IMR-90 (cell line): ENCODE data around the gene ZBTB26.

Experiments
- BHLHE40 ChIP-seq: fragments of 150-350 bp; IDR thresholded peaks from 2 replicates; pipeline ENCODE4 v1.6.1; 2016; ENCODE audit warnings: mild to moderate bottlenecking, low read depth, low read length
- CEBPB ChIP-seq: IDR thresholded peaks from 2 replicates; pipeline ENCODE4 v1.6.1; 2012; ENCODE audit warnings: low read depth, low read length, improper control_type of control experiment
- CHD1 ChIP-seq: IDR thresholded peaks from 2 replicates; pipeline ENCODE4 v1.6.1; 2012; ENCODE audit warnings: low read depth, low read length, improper control_type of control experiment
- FOS ChIP-seq: fragments of 150-350 bp; IDR thresholded peaks from 2 replicates; pipeline ENCODE4 v1.6.1; 2016; ENCODE audit warnings: low read depth, low read length
- MAFK ChIP-seq: IDR thresholded peaks from 2 replicates; pipeline ENCODE4 v1.6.1; 2012; ENCODE audit warnings: low read depth, low read length, improper control_type of control experiment
- MAZ ChIP-seq: IDR thresholded peaks from 2 replicates; pipeline ENCODE4 v1.6.1; 2012; ENCODE audit warnings: low read depth, mild to moderate bottlenecking, low read length, improper control_type of control experiment, moderate library complexity, borderline replicate concordance
- MXI1 ChIP-seq: IDR thresholded peaks from 2 replicates; pipeline ENCODE4 v1.6.1; 2012; ENCODE audit warnings: low read depth, mild to moderate bottlenecking, low read length, moderate library complexity, borderline replicate concordance
- POLR2A ChIP-seq: IDR thresholded peaks from 2 replicates; pipeline ENCODE4 v1.6.1; 2012; ENCODE audit warnings: mild to moderate bottlenecking, low read depth, low read length
- RAD21 ChIP-seq: IDR thresholded peaks from 2 replicates; pipeline ENCODE4 v1.6.1; 2012; ENCODE audit warnings: low read length, improper control_type of control experiment
- RCOR1 ChIP-seq: IDR thresholded peaks from 2 replicates; pipeline ENCODE4 v1.6.1; 2012; ENCODE audit warnings: mild to moderate bottlenecking, low read length, improper control_type of control experiment; ENCODE audit not compliant: insufficient replicate concordance
- RFX5 ChIP-seq: IDR thresholded peaks from 2 replicates; pipeline ENCODE4 v1.8.0; 2012; ENCODE audit warnings: low read depth, mild to moderate bottlenecking, low read length, moderate library complexity
- SMC3 ChIP-seq: fragments of 150-350 bp; IDR thresholded peaks from 2 replicates; pipeline ENCODE4 v1.6.1; 2016; ENCODE audit warnings: low read depth, mild to moderate bottlenecking, antibody characterized with exemption, low read length, moderate library complexity
- TF ChIP-seq, protein P1 (sequence below): conservative IDR thresholded peaks from 2 replicates; pipeline ENCODE4 v1.5.1; 2012; ENCODE audit warnings: mild to moderate bottlenecking, low read depth, low read length, improper control_type of control experiment
- TF ChIP-seq, protein P2 (sequence below): fragments of 150-350 bp; IDR thresholded peaks from 2 replicates; pipeline ENCODE4 v1.6.1; 2017; ENCODE audit warnings: mild to moderate bottlenecking, antibody characterized with exemption, low read length, low read depth

DNA sequence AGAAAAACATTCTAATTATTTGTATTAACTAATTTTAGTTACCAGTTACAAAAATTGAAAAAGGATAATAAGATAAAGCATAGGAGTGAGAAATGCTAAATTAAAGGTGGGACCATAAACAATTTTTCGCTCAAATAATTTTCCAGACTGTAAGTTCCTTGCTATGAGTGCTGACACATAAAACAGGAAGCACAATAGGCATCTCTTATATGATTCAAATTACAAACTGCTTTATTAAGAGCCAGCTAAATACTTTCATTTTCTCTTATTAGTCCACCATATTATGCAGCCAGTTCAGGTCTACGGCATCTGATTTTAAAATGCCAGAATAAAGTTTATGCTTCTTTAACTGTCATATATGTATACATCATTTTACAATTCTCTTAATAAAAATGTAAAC is 30.5 kb downstream of the ZBTB26 start:
- TF ChIP-seq RFX5 (no peak), RCOR1 (no peak), BHLHE40 (no peak), POLR2A (no peak), RAD21 (no peak), MAZ (no peak), SMC3 (no peak), CEBPB (no peak), CHD1 (no peak), MXI1 (no peak), MAFK (no peak), FOS (no peak)
- TF ChIP-seq, protein P1, sequence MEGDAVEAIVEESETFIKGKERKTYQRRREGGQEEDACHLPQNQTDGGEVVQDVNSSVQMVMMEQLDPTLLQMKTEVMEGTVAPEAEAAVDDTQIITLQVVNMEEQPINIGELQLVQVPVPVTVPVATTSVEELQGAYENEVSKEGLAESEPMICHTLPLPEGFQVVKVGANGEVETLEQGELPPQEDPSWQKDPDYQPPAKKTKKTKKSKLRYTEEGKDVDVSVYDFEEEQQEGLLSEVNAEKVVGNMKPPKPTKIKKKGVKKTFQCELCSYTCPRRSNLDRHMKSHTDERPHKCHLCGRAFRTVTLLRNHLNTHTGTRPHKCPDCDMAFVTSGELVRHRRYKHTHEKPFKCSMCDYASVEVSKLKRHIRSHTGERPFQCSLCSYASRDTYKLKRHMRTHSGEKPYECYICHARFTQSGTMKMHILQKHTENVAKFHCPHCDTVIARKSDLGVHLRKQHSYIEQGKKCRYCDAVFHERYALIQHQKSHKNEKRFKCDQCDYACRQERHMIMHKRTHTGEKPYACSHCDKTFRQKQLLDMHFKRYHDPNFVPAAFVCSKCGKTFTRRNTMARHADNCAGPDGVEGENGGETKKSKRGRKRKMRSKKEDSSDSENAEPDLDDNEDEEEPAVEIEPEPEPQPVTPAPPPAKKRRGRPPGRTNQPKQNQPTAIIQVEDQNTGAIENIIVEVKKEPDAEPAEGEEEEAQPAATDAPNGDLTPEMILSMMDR = no peak
- TF ChIP-seq, protein P2, sequence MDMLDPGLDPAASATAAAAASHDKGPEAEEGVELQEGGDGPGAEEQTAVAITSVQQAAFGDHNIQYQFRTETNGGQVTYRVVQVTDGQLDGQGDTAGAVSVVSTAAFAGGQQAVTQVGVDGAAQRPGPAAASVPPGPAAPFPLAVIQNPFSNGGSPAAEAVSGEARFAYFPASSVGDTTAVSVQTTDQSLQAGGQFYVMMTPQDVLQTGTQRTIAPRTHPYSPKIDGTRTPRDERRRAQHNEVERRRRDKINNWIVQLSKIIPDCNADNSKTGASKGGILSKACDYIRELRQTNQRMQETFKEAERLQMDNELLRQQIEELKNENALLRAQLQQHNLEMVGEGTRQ = no peak
